ENCODE measurements around the gene SPATA32.
A peak's percentile ranks its signal among the peaks of the same experiment; 100 is the strongest.

The SPATA32 gene

GRCh38 chr17:45229681-45230409 is 32.0 kb downstream of the SPATA32 start:
- peak in 1 of 3 donors; percentile 26 for DNase-seq (ENCODE audit: low read depth in 3 of 3)

- peak; percentile 83 to 86 (median 85) for DNase-seq (ENCODE audit: low read depth in 3 of 3)
Measured at GRCh38 chr17:45228763-45229539, 32.9 kb downstream of the SPATA32 start.

- DNase-seq (ENCODE audit: low read depth in 3 of 3): peak in 1 of 3 donors; percentile 37
Measured at GRCh38 chr17:45227926-45228762, 33.8 kb downstream of the SPATA32 start.

GRCh38 chr17:45227101-45227925 is 34.6 kb downstream of the SPATA32 start:
- peak in 1 of 3 donors; percentile 36 for DNase-seq (ENCODE audit: low read depth in 3 of 3)

GRCh38 chr17:45226576-45226975 is 35.3 kb downstream of the SPATA32 start:
- no peak for DNase-seq (ENCODE audit: low read depth in 3 of 3)

GRCh38 chr17:45225964-45226530 is 35.8 kb downstream of the SPATA32 start:
- DNase-seq (ENCODE audit: low read depth in 3 of 3): peak; percentile 91 to 97 (median 95)

GRCh38 chr17:45225051-45225700 is 36.7 kb downstream of the SPATA32 start:
- peak in 1 of 3 donors; percentile 33 for DNase-seq (ENCODE audit: low read depth in 3 of 3)

GRCh38 chr17:45224671-45225050 is 37.2 kb downstream of the SPATA32 start:
- peak in 1 of 3 donors; percentile 37 for DNase-seq (ENCODE audit: low read depth in 3 of 3)

- DNase-seq (ENCODE audit: low read depth in 3 of 3): peak in 1 of 3 donors; percentile 54
Measured at GRCh38 chr17:45223539-45224528, 38.1 kb downstream of the SPATA32 start.

- DNase-seq (ENCODE audit: low read depth in 3 of 3): no peak
Measured at GRCh38 chr17:45222996-45223538, 38.8 kb downstream of the SPATA32 start.

- peak in 1 of 3 donors; percentile 60 for DNase-seq (ENCODE audit: low read depth in 3 of 3)
Measured at GRCh38 chr17:45222289-45222995, 39.5 kb downstream of the SPATA32 start.

GRCh38 chr17:45222014-45222288 is 39.9 kb downstream of the SPATA32 start:
- peak in 1 of 3 donors; percentile 20 for DNase-seq (ENCODE audit: low read depth in 3 of 3)

- DNase-seq (ENCODE audit: low read depth in 3 of 3): peak in 1 of 3 donors; percentile 50
Measured at GRCh38 chr17:45221081-45222013, 40.5 kb downstream of the SPATA32 start, which contains the start of gene FMNL1. Gene FMNL1, plus strand, starts transcription at chr17:45221885. Its CDS starts 240 bp downstream, at chr17:45222125.

GRCh38 chr17:45220079-45220478 is 41.8 kb downstream of the SPATA32 start:
- no peak for DNase-seq (ENCODE audit: low read depth in 3 of 3)

GRCh38 chr17:45218895-45219661 is 42.8 kb downstream of the SPATA32 start:
- DNase-seq (ENCODE audit: low read depth in 3 of 3): peak; percentile 68 to 91 (median 75)
